Loucy (cell line): ENCODE results near the gene ANXA4.

Experiments used
- EZH2phosphoT487 ChIP-seq: fragments of 200-600 bp; IDR thresholded peaks from 2 replicates; pipeline ENCODE4 v1.6.1; 2018; ENCODE audit warnings: antibody characterized with exemption, mild to moderate bottlenecking, moderate library complexity, borderline replicate concordance
- TF ChIP-seq, protein P1 (sequence below): fragments of 200-600 bp; sonication (generic); conservative IDR thresholded peaks from 2 replicates; pipeline ENCODE4 v1.5.1; 2014; ENCODE audit warnings: mild to moderate bottlenecking, antibody characterized with exemption, low read length

DNA sequence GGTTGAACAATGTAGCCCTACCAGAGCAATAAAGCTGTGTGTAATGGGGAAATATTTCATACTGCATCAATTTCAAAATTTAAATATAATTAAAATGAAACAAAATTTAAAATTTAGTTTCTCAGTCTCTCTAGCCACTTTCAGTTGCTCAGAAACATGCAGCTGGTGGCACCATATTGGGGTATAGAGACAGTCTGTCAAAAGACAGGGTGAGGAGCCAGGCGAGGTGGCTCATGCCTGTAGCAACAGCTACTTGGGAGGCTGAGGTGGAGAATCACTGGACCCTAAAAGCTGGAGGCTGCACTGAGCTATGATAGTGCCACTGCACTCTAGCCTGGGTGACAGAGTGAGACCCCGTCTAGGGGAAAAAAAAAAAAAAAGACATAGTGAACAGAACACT is 20.1 kb downstream of the ANXA4 start:
- TF ChIP-seq, protein P1, sequence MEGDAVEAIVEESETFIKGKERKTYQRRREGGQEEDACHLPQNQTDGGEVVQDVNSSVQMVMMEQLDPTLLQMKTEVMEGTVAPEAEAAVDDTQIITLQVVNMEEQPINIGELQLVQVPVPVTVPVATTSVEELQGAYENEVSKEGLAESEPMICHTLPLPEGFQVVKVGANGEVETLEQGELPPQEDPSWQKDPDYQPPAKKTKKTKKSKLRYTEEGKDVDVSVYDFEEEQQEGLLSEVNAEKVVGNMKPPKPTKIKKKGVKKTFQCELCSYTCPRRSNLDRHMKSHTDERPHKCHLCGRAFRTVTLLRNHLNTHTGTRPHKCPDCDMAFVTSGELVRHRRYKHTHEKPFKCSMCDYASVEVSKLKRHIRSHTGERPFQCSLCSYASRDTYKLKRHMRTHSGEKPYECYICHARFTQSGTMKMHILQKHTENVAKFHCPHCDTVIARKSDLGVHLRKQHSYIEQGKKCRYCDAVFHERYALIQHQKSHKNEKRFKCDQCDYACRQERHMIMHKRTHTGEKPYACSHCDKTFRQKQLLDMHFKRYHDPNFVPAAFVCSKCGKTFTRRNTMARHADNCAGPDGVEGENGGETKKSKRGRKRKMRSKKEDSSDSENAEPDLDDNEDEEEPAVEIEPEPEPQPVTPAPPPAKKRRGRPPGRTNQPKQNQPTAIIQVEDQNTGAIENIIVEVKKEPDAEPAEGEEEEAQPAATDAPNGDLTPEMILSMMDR, result no peak
- TF ChIP-seq EZH2phosphoT487, result no peak
